GM12872 (cell line): ENCODE measurements around the gene PAEP.

ENCODE experiments used
- CTCF ChIP-seq: IDR thresholded peaks from 3 replicates; pipeline ENCODE4 v1.5.1; 2011; ENCODE audit warnings: low read depth, mild to moderate bottlenecking, low read length, moderate library complexity; ENCODE audit not compliant: insufficient read depth

PAEP gene

GRCh38 chr9:135582541-135582940 is 21.0 kb downstream of the PAEP start:
- no peak for TF ChIP-seq CTCF

GRCh38 chr9:135582966-135583687 is 21.6 kb downstream of the PAEP start:
- no peak for TF ChIP-seq CTCF

GRCh38 chr9:135583688-135584011 is 22.1 kb downstream of the PAEP start:
- no peak for TF ChIP-seq CTCF

GRCh38 chr9:135584371-135584770 is 22.8 kb downstream of the PAEP start:
- no peak for TF ChIP-seq CTCF

- no peak for TF ChIP-seq CTCF
Observed at GRCh38 chr9:135584934-135585333, 23.4 kb downstream of the PAEP start.

GRCh38 chr9:135586601-135587109 is 25.1 kb downstream of the PAEP start:
- no peak for TF ChIP-seq CTCF

- TF ChIP-seq CTCF, result no peak
Observed at GRCh38 chr9:135587658-135588057, 26.1 kb downstream of the PAEP start.
